ENCODE measurements around the gene PTPRT. TPM values are rescaled to one million over a fixed set of nuclear protein-coding genes. Genes with fewer than 3 reads are reported as not detected.
A peak's percentile ranks its signal among the peaks of the same experiment; 100 is the strongest.
"Not testable (repeated sequence)": the region's sequence is repeated elsewhere in the genome, so short reads cannot be mapped to it uniquely, and the experiment has no call there.

Gene PTPRT
- total RNA-seq, 2 experiments from 2014 or later: not detected

DNA sequence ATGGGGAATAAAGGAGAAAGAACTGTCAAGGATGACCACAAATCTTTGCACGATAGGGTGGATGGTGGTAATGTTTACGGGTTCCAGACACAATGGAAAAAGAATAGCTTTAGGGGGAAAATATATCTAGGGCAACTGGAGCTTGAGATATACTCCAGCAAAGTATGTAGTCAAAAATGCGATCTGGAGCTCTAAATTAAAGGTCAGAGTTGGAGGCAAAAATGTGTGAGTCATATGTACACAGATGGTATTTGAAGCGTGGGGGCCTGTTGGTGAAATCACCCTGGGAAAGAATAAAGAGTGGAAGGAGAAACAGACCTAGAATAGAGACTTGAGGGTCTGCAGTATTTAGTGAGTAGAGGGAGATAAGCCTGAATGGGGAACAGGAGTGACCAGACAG, 937.6 kb downstream of the PTPRT start:
- no peak overlapping the region for H3K4me3 Mint-ChIP-seq
- DNase-seq: no peak
- H3K36me3 Mint-ChIP-seq (ENCODE audit: low read depth): no peaks in the 10 kb centered on the region
- no peak overlapping the region for H3K27ac Mint-ChIP-seq
- H3K9me3 Mint-ChIP-seq: no peaks in the 10 kb centered on the region
- H3K4me1 Mint-ChIP-seq (ENCODE audit: low read depth): no peaks in the 10 kb centered on the region
- CTCF ChIA-PET: interaction anchor here (0.6 kb wide), 1 partner anchor 550 kb away, joined by 3 read pairs; no protein-coding TSS in a partner anchor
- intact Hi-C loops (cut with micrococcal nuclease): no loop called here
- H3K27me3 Mint-ChIP-seq (ENCODE audit: low read depth): peaks cover 4% of the 10 kb centered on the region

- Mint-ChIP-seq H3K4me3 (no peak overlapping the region), H3K4me1 (ENCODE audit: low read depth) (no peaks in the 10 kb centered on the region), H3K27ac (no peak overlapping the region), H3K36me3 (ENCODE audit: low read depth) (no peaks in the 10 kb centered on the region), H3K27me3 (ENCODE audit: low read depth) (no peaks in the 10 kb centered on the region), H3K9me3 (peaks cover 3% of the 10 kb centered on the region)
- no peak for DNase-seq
- CTCF ChIA-PET: no interaction called here
- intact Hi-C loops (cut with micrococcal nuclease): no loop called here
Measured at GRCh38 chr20:42218621-42219374, 970.9 kb downstream of the PTPRT start.

GRCh38 chr20:42214074-42214473, 975.6 kb downstream of the PTPRT start:
- H3K4me1 Mint-ChIP-seq (ENCODE audit: low read depth): no peaks in the 10 kb centered on the region

GRCh38 chr20:42212391-42212790, 977.3 kb downstream of the PTPRT start:
- H3K9me3 Mint-ChIP-seq: peaks cover 5% of the 10 kb centered on the region
- intact Hi-C loops (cut with micrococcal nuclease): no loop called here
- no peak for DNase-seq
- H3K27ac Mint-ChIP-seq: no peak overlapping the region
- no peaks in the 10 kb centered on the region for H3K4me1 Mint-ChIP-seq (ENCODE audit: low read depth)
- no peaks in the 10 kb centered on the region for H3K27me3 Mint-ChIP-seq (ENCODE audit: low read depth)
- no peak overlapping the region for H3K4me3 Mint-ChIP-seq
- CTCF ChIA-PET: no interaction called here
- H3K36me3 Mint-ChIP-seq (ENCODE audit: low read depth): no peaks in the 10 kb centered on the region

More at GRCh38 chr20:42214074-42214473, 975.6 kb downstream of the PTPRT start:
- CTCF ChIA-PET: no interaction called here
- Mint-ChIP-seq H3K9me3 (peaks cover 3% of the 10 kb centered on the region), H3K36me3 (ENCODE audit: low read depth) (no peaks in the 10 kb centered on the region), H3K27me3 (ENCODE audit: low read depth) (no peaks in the 10 kb centered on the region), H3K27ac (no peak overlapping the region), H3K4me3 (no peak overlapping the region)
- intact Hi-C loops (cut with micrococcal nuclease): no loop called here
- no peak for DNase-seq

- not testable (repeated sequence) for H3K4me3 Mint-ChIP-seq
Measured at GRCh38 chr20:42206557-42206956, 983.1 kb downstream of the PTPRT start.

GRCh38 chr20:42204109-42204660, 985.5 kb downstream of the PTPRT start:
- no peak overlapping the region for H3K27ac Mint-ChIP-seq
- CTCF ChIA-PET: no interaction called here

More at GRCh38 chr20:42206557-42206956, 983.1 kb downstream of the PTPRT start:
- DNase-seq; H3K4me1 Mint-ChIP-seq (ENCODE audit: low read depth); CTCF ChIA-PET; H3K27ac Mint-ChIP-seq; H3K27me3 Mint-ChIP-seq (ENCODE audit: low read depth); intact Hi-C loops (cut with micrococcal nuclease); H3K9me3 Mint-ChIP-seq; H3K36me3 Mint-ChIP-seq (ENCODE audit: low read depth): not testable (repeated sequence)

DNA sequence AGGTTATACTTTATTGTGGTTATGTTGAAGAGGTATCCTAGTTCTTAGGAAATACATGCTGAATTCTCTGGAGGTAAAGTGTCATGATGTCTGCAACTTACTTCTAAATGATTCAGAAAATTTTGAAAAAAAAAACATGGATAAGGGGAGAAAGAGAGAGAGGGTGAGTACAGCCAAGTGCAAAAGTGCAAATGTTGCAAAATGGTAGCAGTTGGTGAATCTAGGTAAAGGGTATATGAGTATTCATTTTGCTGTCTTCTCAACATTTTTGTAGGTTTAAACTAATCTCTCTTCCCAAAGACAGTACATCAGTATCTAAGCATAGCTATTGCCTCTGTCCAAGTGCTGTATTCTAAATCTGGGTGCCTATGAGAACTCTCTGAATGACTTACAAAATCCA, 992.1 kb downstream of the PTPRT start:
- H3K36me3 Mint-ChIP-seq (ENCODE audit: low read depth): no peaks in the 10 kb centered on the region
- CTCF ChIA-PET: no interaction called here

More at GRCh38 chr20:42204109-42204660, 985.5 kb downstream of the PTPRT start:
- Mint-ChIP-seq H3K27me3 (ENCODE audit: low read depth) (peaks cover 2% of the 10 kb centered on the region), H3K4me1 (ENCODE audit: low read depth) (no peaks in the 10 kb centered on the region), H3K9me3 (peaks cover 5% of the 10 kb centered on the region), H3K36me3 (ENCODE audit: low read depth) (no peaks in the 10 kb centered on the region), H3K4me3 (no peak overlapping the region)
- DNase-seq: no peak
- intact Hi-C loops (cut with micrococcal nuclease): no loop called here

GRCh38 chr20:42193119-42193518, 996.6 kb downstream of the PTPRT start:
- H3K27ac Mint-ChIP-seq: no peak overlapping the region
- H3K27me3 Mint-ChIP-seq (ENCODE audit: low read depth): no peaks in the 10 kb centered on the region
- no peak for DNase-seq
- no peaks in the 10 kb centered on the region for H3K9me3 Mint-ChIP-seq
- no peaks in the 10 kb centered on the region for H3K36me3 Mint-ChIP-seq (ENCODE audit: low read depth)
- H3K4me3 Mint-ChIP-seq: no peak overlapping the region
- no peaks in the 10 kb centered on the region for H3K4me1 Mint-ChIP-seq (ENCODE audit: low read depth)
- CTCF ChIA-PET: no interaction called here
- intact Hi-C loops (cut with micrococcal nuclease): no loop called here

More for the DNA sequence above, 992.1 kb downstream of the PTPRT start:
- Mint-ChIP-seq H3K4me3 (no peak overlapping the region), H3K27ac (no peak overlapping the region), H3K4me1 (ENCODE audit: low read depth) (no peaks in the 10 kb centered on the region), H3K27me3 (ENCODE audit: low read depth) (no peaks in the 10 kb centered on the region), H3K9me3 (no peaks in the 10 kb centered on the region)
- DNase-seq: no peak
- intact Hi-C loops (cut with micrococcal nuclease): no loop called here

DNA sequence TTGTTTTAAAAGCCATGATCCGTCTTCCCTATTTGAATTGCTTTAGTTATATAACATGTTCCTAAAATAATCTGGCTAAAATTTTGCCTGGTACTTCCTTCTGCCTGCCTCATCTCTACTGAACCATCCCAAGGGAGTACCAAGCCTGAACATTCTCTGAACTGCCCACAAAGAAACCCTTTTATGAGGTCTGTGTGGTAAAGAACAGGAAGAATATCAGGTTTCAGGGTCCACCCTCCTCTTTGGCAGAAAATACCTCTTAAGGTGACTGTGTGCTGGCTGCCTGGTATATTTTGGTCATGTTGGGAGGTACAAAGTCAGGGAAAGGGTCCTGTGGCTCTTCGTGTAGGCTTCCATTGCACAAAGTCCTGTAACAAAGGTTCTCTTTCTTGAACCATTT, 997.4 kb downstream of the PTPRT start:
- no peaks in the 10 kb centered on the region for H3K36me3 Mint-ChIP-seq (ENCODE audit: low read depth)
- H3K4me1 Mint-ChIP-seq (ENCODE audit: low read depth): no peaks in the 10 kb centered on the region
- intact Hi-C loops (cut with micrococcal nuclease): no loop called here
- no peak overlapping the region for H3K4me3 Mint-ChIP-seq
- no peaks in the 10 kb centered on the region for H3K27me3 Mint-ChIP-seq (ENCODE audit: low read depth)
- no peaks in the 10 kb centered on the region for H3K9me3 Mint-ChIP-seq
- no peak overlapping the region for H3K27ac Mint-ChIP-seq
- no peak for DNase-seq
- CTCF ChIA-PET: no interaction called here

- CTCF ChIA-PET: no interaction called here
- H3K36me3 Mint-ChIP-seq (ENCODE audit: low read depth): no peaks in the 10 kb centered on the region
- intact Hi-C loops (cut with micrococcal nuclease): no loop called here
Measured at GRCh38 chr20:42191140-42191860, 998.4 kb downstream of the PTPRT start.

DNA sequence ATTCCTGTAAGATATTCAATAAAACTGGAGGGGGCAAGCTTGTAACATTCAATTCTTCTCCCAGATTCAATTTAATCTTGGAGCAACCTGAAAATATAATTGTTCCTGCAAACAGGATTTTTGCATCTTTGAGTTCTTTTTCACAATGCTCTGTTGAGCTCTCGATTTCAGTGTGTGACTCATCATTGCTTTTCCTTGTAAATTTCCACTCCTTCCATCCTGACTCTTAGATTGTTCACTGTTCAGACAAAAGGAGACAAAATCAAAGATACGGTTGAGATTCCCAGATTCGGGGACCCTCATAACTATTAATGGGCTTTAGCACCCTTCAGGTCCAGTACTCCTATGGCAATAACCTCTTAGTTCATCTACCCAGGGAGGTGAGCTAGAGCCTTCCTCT, 999.6 kb downstream of the PTPRT start:
- no peaks in the 10 kb centered on the region for H3K36me3 Mint-ChIP-seq (ENCODE audit: low read depth)
- CTCF ChIA-PET: no interaction called here
- no peak overlapping the region for H3K4me3 Mint-ChIP-seq
- no peak overlapping the region for H3K27ac Mint-ChIP-seq
- DNase-seq: no peak
- H3K4me1 Mint-ChIP-seq (ENCODE audit: low read depth): no peaks in the 10 kb centered on the region
- H3K9me3 Mint-ChIP-seq: peaks cover 4% of the 10 kb centered on the region
- no peaks in the 10 kb centered on the region for H3K27me3 Mint-ChIP-seq (ENCODE audit: low read depth)
- intact Hi-C loops (cut with micrococcal nuclease): no loop called here

More at GRCh38 chr20:42191140-42191860, 998.4 kb downstream of the PTPRT start:
- no peak overlapping the region for H3K4me3 Mint-ChIP-seq
- H3K27ac Mint-ChIP-seq: no peak overlapping the region
- H3K4me1 Mint-ChIP-seq (ENCODE audit: low read depth): no peaks in the 10 kb centered on the region
- no peaks in the 10 kb centered on the region for H3K27me3 Mint-ChIP-seq (ENCODE audit: low read depth)
- H3K9me3 Mint-ChIP-seq: no peaks in the 10 kb centered on the region
- peak; percentile 5 for DNase-seq

DNA sequence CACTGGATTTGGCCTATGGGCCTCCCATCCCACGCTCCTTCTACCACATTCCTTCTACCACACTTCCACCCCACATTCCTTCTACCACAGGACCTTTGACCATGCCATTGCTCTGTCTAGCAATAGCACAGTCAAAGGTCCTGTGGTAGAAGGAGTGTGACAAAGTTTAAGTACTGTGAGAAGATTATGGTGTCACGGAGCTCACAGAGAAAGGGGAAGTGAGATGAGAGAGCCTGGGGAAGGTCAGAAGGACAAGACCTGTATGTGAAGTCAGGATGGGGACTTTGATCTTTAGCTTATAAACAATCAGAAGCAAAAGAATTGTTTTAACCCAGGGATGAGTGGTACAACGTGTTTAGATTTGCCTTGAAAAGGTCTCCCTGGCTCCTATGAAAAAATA, 1003.4 kb downstream of the PTPRT start:
- CTCF ChIA-PET: no interaction called here
- Mint-ChIP-seq H3K27ac (no peak overlapping the region), H3K36me3 (ENCODE audit: low read depth) (no peaks in the 10 kb centered on the region), H3K4me3 (no peak overlapping the region), H3K4me1 (ENCODE audit: low read depth) (no peaks in the 10 kb centered on the region), H3K27me3 (ENCODE audit: low read depth) (no peaks in the 10 kb centered on the region), H3K9me3 (peaks cover 4% of the 10 kb centered on the region)
- intact Hi-C loops (cut with micrococcal nuclease): no loop called here
- DNase-seq: no peak

DNA sequence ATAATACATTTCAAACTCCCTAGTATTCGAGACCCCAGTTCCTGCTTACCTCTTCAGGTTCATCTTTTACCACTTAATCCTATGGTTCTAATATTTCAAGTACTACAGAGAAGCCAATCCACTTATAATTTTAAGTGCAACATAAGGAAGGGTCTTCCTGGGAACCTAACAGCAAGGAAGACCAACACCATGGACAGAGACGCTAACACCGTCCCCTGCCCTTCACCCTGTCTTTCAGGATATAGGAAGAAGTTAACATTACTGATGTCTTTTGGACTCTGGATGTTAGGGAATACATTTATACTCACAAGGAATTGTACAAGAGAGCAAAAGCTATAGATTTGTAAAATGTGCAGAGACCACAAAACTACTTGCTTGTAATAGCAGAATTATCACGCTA, 1006.6 kb downstream of the PTPRT start:
- Mint-ChIP-seq H3K27ac (no peak overlapping the region), H3K9me3 (peaks cover 4% of the 10 kb centered on the region), H3K4me1 (ENCODE audit: low read depth) (no peaks in the 10 kb centered on the region), H3K4me3 (no peak overlapping the region), H3K27me3 (ENCODE audit: low read depth) (no peaks in the 10 kb centered on the region), H3K36me3 (ENCODE audit: low read depth) (no peaks in the 10 kb centered on the region)
- DNase-seq: no peak
- intact Hi-C loops (cut with micrococcal nuclease): no loop called here
- CTCF ChIA-PET: no interaction called here
